ENCODE data around the gene CYBC1. TPM values are rescaled to one million over a fixed set of nuclear protein-coding genes. Genes with fewer than 3 reads are reported as not detected.

Gene CYBC1
- total and polyA plus RNA-seq, 2 experiments from 2014 or later: 61.9 to 76.6 TPM

DNA sequence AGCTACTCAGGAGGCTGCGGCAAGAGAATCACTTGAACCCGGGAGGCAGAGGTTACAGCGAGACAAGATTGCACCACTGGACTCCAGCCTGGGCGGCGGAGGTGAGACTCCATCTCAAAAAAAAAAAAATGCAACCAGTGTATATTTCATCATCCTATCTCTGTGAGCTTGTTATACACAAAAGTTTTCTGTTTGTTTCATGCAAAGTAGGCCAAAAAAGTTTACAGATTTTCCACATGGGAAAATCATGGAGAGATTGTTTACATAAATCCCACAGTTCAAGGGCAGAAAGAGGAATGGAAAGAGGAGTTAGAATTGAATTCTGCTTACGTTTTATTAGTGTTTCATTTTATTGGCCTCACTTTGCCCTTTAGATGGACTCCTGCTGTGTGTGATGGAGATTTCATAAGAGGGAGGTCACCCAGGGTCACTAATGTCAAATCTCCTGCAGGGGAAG, 32.7 kb upstream of the CYBC1 start:
- TF ChIP-seq EZH2phosphoT487 (IDR thresholded peaks at IDR 0.05; ENCODE audit: low read depth, severe bottlenecking, unreplicated experiment) (no peak), EZH2 (IDR thresholded peaks at IDR 0.05; ENCODE audit: borderline replicate concordance) (no peak)
- TF ChIP-seq, protein P1, sequence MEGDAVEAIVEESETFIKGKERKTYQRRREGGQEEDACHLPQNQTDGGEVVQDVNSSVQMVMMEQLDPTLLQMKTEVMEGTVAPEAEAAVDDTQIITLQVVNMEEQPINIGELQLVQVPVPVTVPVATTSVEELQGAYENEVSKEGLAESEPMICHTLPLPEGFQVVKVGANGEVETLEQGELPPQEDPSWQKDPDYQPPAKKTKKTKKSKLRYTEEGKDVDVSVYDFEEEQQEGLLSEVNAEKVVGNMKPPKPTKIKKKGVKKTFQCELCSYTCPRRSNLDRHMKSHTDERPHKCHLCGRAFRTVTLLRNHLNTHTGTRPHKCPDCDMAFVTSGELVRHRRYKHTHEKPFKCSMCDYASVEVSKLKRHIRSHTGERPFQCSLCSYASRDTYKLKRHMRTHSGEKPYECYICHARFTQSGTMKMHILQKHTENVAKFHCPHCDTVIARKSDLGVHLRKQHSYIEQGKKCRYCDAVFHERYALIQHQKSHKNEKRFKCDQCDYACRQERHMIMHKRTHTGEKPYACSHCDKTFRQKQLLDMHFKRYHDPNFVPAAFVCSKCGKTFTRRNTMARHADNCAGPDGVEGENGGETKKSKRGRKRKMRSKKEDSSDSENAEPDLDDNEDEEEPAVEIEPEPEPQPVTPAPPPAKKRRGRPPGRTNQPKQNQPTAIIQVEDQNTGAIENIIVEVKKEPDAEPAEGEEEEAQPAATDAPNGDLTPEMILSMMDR (IDR thresholded peaks at IDR 0.05; ENCODE audit: poor library complexity): no peak
- no peaks in the 10 kb centered on the region for H3K9me2 ChIP-seq (replicated peaks; ENCODE audit: insufficient read depth)
- no peaks in the 10 kb centered on the region for H3K27me3 ChIP-seq
- H4K20me1 ChIP-seq (ENCODE audit: insufficient read depth, poor library complexity, severe bottlenecking): no peaks in the 10 kb centered on the region
- no peaks in the 10 kb centered on the region for H3K4me1 ChIP-seq (ENCODE audit: insufficient read depth)
- no peak overlapping the region for H2AFZ ChIP-seq
- no peaks in the 10 kb centered on the region for H3K36me3 ChIP-seq (replicated peaks; ENCODE audit: insufficient read depth, low read depth)
- H3K27ac ChIP-seq: no peak overlapping the region
- H3K9me3 ChIP-seq (ENCODE audit: low read depth): no peaks in the 10 kb centered on the region
- H3K4me2 ChIP-seq: no peak overlapping the region
- no peak for DNase-seq (ENCODE audit: low spot score)
- no peak overlapping the region for H3K4me3 ChIP-seq
- WGBS (ENCODE audit: low lambda C conversion rate, missing lambda C conversion rate): 95% methylated on average over 6 of the region's 6 CpGs
- no peaks in the 10 kb centered on the region for H3K79me2 ChIP-seq

DNA sequence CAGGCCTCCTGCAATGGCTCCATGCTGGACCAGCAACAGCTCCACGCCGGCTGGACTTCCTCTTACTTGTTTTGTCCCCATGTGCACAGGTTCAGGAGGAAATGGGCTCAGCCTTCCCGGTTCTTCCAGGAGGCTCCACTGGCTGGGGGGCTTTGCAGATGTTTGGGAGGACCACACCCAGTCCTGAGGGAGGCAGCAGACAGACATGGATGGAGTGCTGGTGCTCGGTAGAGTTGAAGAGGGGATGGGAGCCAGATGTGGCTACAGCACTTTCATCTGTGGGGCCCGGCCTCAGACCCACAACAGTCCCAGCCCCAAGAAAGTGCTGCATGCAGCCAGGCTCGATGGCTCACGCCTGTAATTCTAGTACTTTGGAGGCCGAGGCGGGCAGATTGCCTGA, 29.8 kb upstream of the CYBC1 start:
- Histone ChIP-seq H2AFZ (no peak overlapping the region), H3K27ac (no peak overlapping the region), H3K36me3 (replicated peaks; ENCODE audit: insufficient read depth, low read depth) (no peaks in the 10 kb centered on the region), H3K27me3 (no peaks in the 10 kb centered on the region), H3K4me3 (no peak overlapping the region), H3K9me3 (ENCODE audit: low read depth) (no peaks in the 10 kb centered on the region), H4K20me1 (ENCODE audit: insufficient read depth, poor library complexity, severe bottlenecking) (no peaks in the 10 kb centered on the region), H3K79me2 (no peaks in the 10 kb centered on the region), H3K4me1 (ENCODE audit: insufficient read depth) (no peaks in the 10 kb centered on the region), H3K4me2 (no peak overlapping the region), H3K9me2 (replicated peaks; ENCODE audit: insufficient read depth) (no peaks in the 10 kb centered on the region)
- DNase-seq (ENCODE audit: low spot score): no peak
- TF ChIP-seq EZH2 (IDR thresholded peaks at IDR 0.05; ENCODE audit: borderline replicate concordance): no peak
- TF ChIP-seq, protein P1 (IDR thresholded peaks at IDR 0.05; ENCODE audit: poor library complexity): no peak
- TF ChIP-seq EZH2phosphoT487 (IDR thresholded peaks at IDR 0.05; ENCODE audit: low read depth, severe bottlenecking, unreplicated experiment): no peak
- 94% methylated on average over 9 of the region's 9 CpGs for WGBS (ENCODE audit: low lambda C conversion rate, missing lambda C conversion rate)

DNA sequence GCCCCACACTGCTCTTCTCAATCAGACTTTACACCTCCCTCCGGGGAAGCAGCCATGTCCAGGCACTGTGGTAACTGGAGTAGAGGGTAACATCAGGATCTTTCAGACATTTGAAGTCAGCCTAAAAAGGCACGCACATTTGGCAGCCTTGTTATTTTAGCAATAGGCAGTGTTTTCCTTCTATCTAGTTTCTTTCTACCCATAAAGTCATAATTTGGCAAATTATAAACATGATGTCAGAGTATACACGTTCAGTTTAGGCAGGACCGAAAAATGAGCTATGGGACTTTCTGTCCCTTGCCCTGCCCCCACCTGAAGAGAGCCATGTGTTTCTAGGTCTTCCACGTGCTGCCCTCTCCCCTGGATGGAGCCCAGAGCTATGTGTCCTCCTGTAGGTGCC, 29.1 kb upstream of the CYBC1 start:
- Histone ChIP-seq H3K4me2 (no peak overlapping the region), H3K4me1 (ENCODE audit: insufficient read depth) (no peaks in the 10 kb centered on the region), H3K27ac (no peak overlapping the region), H4K20me1 (ENCODE audit: insufficient read depth, poor library complexity, severe bottlenecking) (no peaks in the 10 kb centered on the region), H3K36me3 (replicated peaks; ENCODE audit: insufficient read depth, low read depth) (no peaks in the 10 kb centered on the region), H2AFZ (no peak overlapping the region), H3K9me3 (ENCODE audit: low read depth) (no peaks in the 10 kb centered on the region), H3K4me3 (no peak overlapping the region), H3K79me2 (no peaks in the 10 kb centered on the region), H3K9me2 (replicated peaks; ENCODE audit: insufficient read depth) (no peaks in the 10 kb centered on the region), H3K27me3 (no peaks in the 10 kb centered on the region)
- DNase-seq (ENCODE audit: low spot score): no peak
- TF ChIP-seq, protein P1 (IDR thresholded peaks at IDR 0.05; ENCODE audit: poor library complexity): no peak
- no peak for TF ChIP-seq EZH2 (IDR thresholded peaks at IDR 0.05; ENCODE audit: borderline replicate concordance)
- no peak for TF ChIP-seq EZH2phosphoT487 (IDR thresholded peaks at IDR 0.05; ENCODE audit: low read depth, severe bottlenecking, unreplicated experiment)
- 92% methylated on average over 5 of the region's 5 CpGs for WGBS (ENCODE audit: low lambda C conversion rate, missing lambda C conversion rate)

DNA sequence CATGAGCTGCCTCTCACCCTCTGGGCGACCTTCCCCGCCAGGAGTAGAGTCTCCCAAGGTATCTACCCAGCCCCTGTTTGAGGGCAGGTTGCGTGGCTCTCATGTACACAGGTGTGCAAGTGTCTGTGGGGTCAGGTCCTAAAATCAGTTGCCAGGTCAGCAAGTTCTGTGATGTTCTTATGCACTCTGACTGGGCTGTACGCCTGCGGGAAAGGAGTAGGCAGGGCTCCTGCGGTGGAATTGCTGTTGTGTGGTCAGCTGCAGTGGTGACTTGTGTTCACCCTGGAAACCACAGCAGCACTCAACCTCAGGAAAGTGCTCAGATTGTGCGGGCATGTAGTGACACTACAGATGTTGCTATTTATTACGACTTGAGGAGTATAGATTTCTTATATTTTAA, 27.4 kb upstream of the CYBC1 start:
- no peaks in the 10 kb centered on the region for H3K36me3 ChIP-seq (replicated peaks; ENCODE audit: insufficient read depth, low read depth)

More for the DNA sequence above, 27.4 kb upstream of the CYBC1 start:
- no peak overlapping the region for H3K4me3 ChIP-seq
- H3K27me3 ChIP-seq: no peaks in the 10 kb centered on the region
- TF ChIP-seq EZH2 (IDR thresholded peaks at IDR 0.05; ENCODE audit: borderline replicate concordance) (no peak), EZH2phosphoT487 (IDR thresholded peaks at IDR 0.05; ENCODE audit: low read depth, severe bottlenecking, unreplicated experiment) (no peak)
- TF ChIP-seq, protein P1 (IDR thresholded peaks at IDR 0.05; ENCODE audit: poor library complexity): no peak
- H2AFZ ChIP-seq: no peak overlapping the region
- no peak overlapping the region for H3K4me2 ChIP-seq
- no peaks in the 10 kb centered on the region for H3K4me1 ChIP-seq (ENCODE audit: insufficient read depth)
- no peak for DNase-seq (ENCODE audit: low spot score)
- no peak overlapping the region for H3K27ac ChIP-seq
- no peaks in the 10 kb centered on the region for H3K9me3 ChIP-seq (ENCODE audit: low read depth)
- no peaks in the 10 kb centered on the region for H4K20me1 ChIP-seq (ENCODE audit: insufficient read depth, poor library complexity, severe bottlenecking)
- 94% methylated on average over 8 of the region's 8 CpGs for WGBS (ENCODE audit: low lambda C conversion rate, missing lambda C conversion rate)
- no peaks in the 10 kb centered on the region for H3K9me2 ChIP-seq (replicated peaks; ENCODE audit: insufficient read depth)
- H3K79me2 ChIP-seq: no peaks in the 10 kb centered on the region

All from hepatocyte (in vitro differentiated cells).